ENCODE results near the gene CLIC4.

CLIC4 gene

GRCh38 chr1:24862775-24863483, 117.7 kb downstream of the CLIC4 start:
- no peak for DNase-seq

GRCh38 chr1:24864370-24864777, 119.1 kb downstream of the CLIC4 start:
- no peak for DNase-seq

GRCh38 chr1:24865168-24865567, 119.9 kb downstream of the CLIC4 start:
- DNase-seq = no peak

GRCh38 chr1:24865587-24865986, 120.3 kb downstream of the CLIC4 start:
- no peak for DNase-seq

- DNase-seq = no peak
Observed at GRCh38 chr1:24866211-24867083, 121.2 kb downstream of the CLIC4 start.

GRCh38 chr1:24867084-24867870, 122.0 kb downstream of the CLIC4 start:
- DNase-seq = no peak

GRCh38 chr1:24868016-24868875, 123.0 kb downstream of the CLIC4 start:
- DNase-seq = no peak

- no peak for DNase-seq
Observed at GRCh38 chr1:24870551-24871195, 125.4 kb downstream of the CLIC4 start.

GRCh38 chr1:24871306-24871901, 126.2 kb downstream of the CLIC4 start:
- DNase-seq = no peak

- no peak for DNase-seq
Observed at GRCh38 chr1:24872061-24872850, 127.0 kb downstream of the CLIC4 start.

GRCh38 chr1:24873148-24873547, 127.9 kb downstream of the CLIC4 start:
- DNase-seq = no peak

GRCh38 chr1:24874056-24874455, 128.8 kb downstream of the CLIC4 start:
- DNase-seq = no peak

GRCh38 chr1:24874611-24875234, 129.5 kb downstream of the CLIC4 start:
- DNase-seq = no peak

GRCh38 chr1:24875257-24875656, 130.0 kb downstream of the CLIC4 start:
- no peak for DNase-seq

- no peak for DNase-seq
Observed at GRCh38 chr1:24875991-24876506, 130.8 kb downstream of the CLIC4 start.

GRCh38 chr1:24878045-24878444, 132.8 kb downstream of the CLIC4 start:
- DNase-seq = no peak

- no peak for DNase-seq
Observed at GRCh38 chr1:24878775-24879742, 133.8 kb downstream of the CLIC4 start.

GRCh38 chr1:24881034-24881433, 135.8 kb downstream of the CLIC4 start:
- no peak for DNase-seq

- no peak for DNase-seq
Observed at GRCh38 chr1:24884751-24885150, 139.5 kb downstream of the CLIC4 start.

All from stimulated activated CD4-positive, alpha-beta T cell treated with anti-CD3 and anti-CD28 coated beads, Interleukin-1b, Interleukin-23, amount 100 ng/mL, for 48 hours (primary cell).